HepG2 (cell line): Measurements from ENCODE around the gene MLYCD. TPM values are rescaled to one million over a fixed set of nuclear protein-coding genes. Genes with fewer than 3 reads are reported as not detected.

Source experiments
- ADNP ChIP-seq: sonication (generic); formaldehyde crosslinking; IDR thresholded peaks from 2 replicates; pipeline ENCODE4 v1.4.0; 2020; ENCODE audit warnings: missing genetic modification reagents
- ATRX ChIP-seq: sonication (generic); formaldehyde crosslinking; IDR thresholded peaks from 2 replicates; pipeline ENCODE4 v1.4.0; 2020; ENCODE audit warnings: missing genetic modification reagents, borderline replicate concordance
- BORCS8-MEF2B ChIP-seq: sonication (generic); formaldehyde crosslinking; IDR thresholded peaks from 2 replicates; pipeline ENCODE4 v1.8.0; 2022; ENCODE audit warnings: mild to moderate bottlenecking, missing genetic modification reagents
- HIVEP1 ChIP-seq: sonication (generic); formaldehyde crosslinking; IDR thresholded peaks from 2 replicates; pipeline ENCODE4 v1.4.0; 2020; ENCODE audit warnings: mild to moderate bottlenecking, missing genetic modification reagents
- HNRNPL ChIP-seq: fragments of 200-400 bp; formaldehyde crosslinking; IDR thresholded peaks from 2 replicates; pipeline ENCODE4 v1.6.1; 2017; ENCODE audit warnings: mild to moderate bottlenecking, low read depth, low read length
- JARID2 ChIP-seq: sonication (generic); formaldehyde crosslinking; IDR thresholded peaks from 2 replicates; pipeline ENCODE4 v1.8.1; 2023; ENCODE audit warnings: missing genetic modification reagents, inconsistent platforms; ENCODE audit not compliant: insufficient replicate concordance
- SMARCE1 ChIP-seq: fragments of 450-650 bp; IDR thresholded peaks from 2 replicates; pipeline ENCODE4 v1.6.1; 2017; ENCODE audit warnings: borderline replicate concordance
- SMYD3 ChIP-seq: sonication (generic); formaldehyde crosslinking; IDR thresholded peaks from 2 replicates; pipeline ENCODE4 v1.8.1; 2023; ENCODE audit warnings: mild to moderate bottlenecking, missing genetic modification reagents
- TOPORS ChIP-seq: sonication (generic); formaldehyde crosslinking; IDR thresholded peaks from 2 replicates; pipeline ENCODE4 v1.8.0; 2023; ENCODE audit warnings: mild to moderate bottlenecking, missing genetic modification reagents
- XBP1 ChIP-seq: sonication (generic); formaldehyde crosslinking; IDR thresholded peaks from 2 replicates; pipeline ENCODE4 v1.5.0; 2020; ENCODE audit warnings: missing genetic modification reagents
- YEATS4 ChIP-seq: sonication (generic); formaldehyde crosslinking; IDR thresholded peaks from 2 replicates; pipeline ENCODE4 v1.4.0; 2020; ENCODE audit warnings: missing genetic modification reagents, borderline replicate concordance
- ZBTB46 ChIP-seq: sonication (generic); formaldehyde crosslinking; IDR thresholded peaks from 2 replicates; pipeline ENCODE4 v1.4.0; 2020; ENCODE audit warnings: mild to moderate bottlenecking, missing genetic modification reagents, borderline replicate concordance
- ZFP37 ChIP-seq: sonication (generic); formaldehyde crosslinking; IDR thresholded peaks from 2 replicates; pipeline ENCODE4 v1.4.0; 2020; ENCODE audit warnings: missing genetic modification reagents, borderline replicate concordance
- ZNF280D ChIP-seq: sonication (generic); formaldehyde crosslinking; IDR thresholded peaks from 2 replicates; pipeline ENCODE4 v1.5.1; 2020; ENCODE audit warnings: mild to moderate bottlenecking, missing genetic modification reagents
- ZNF333 ChIP-seq: sonication (generic); formaldehyde crosslinking; IDR thresholded peaks from 2 replicates; pipeline ENCODE4 v1.4.0; 2020; ENCODE audit warnings: mild to moderate bottlenecking, missing genetic modification reagents, borderline replicate concordance
- ZNF441 ChIP-seq: sonication (generic); formaldehyde crosslinking; IDR thresholded peaks from 2 replicates; pipeline ENCODE4 v1.7.0; 2021; ENCODE audit warnings: missing genetic modification reagents, borderline replicate concordance
- ZNF547 ChIP-seq: sonication (generic); formaldehyde crosslinking; IDR thresholded peaks from 2 replicates; pipeline ENCODE4 v1.5.1; 2020; ENCODE audit warnings: mild to moderate bottlenecking, missing genetic modification reagents
- ZNF552 ChIP-seq: sonication (generic); formaldehyde crosslinking; IDR thresholded peaks from 2 replicates; pipeline ENCODE4 v1.9.0; 2022; ENCODE audit warnings: missing genetic modification reagents, mild to moderate bottlenecking, borderline replicate concordance
- ZNF703 ChIP-seq: sonication (generic); formaldehyde crosslinking; IDR thresholded peaks from 2 replicates; pipeline ENCODE4 v1.5.1; 2020; ENCODE audit warnings: missing genetic modification reagents, mild to moderate bottlenecking, moderate library complexity, borderline replicate concordance
- ZNF816 ChIP-seq: sonication (generic); formaldehyde crosslinking; IDR thresholded peaks from 2 replicates; pipeline ENCODE4 v1.8.0; 2022; ENCODE audit warnings: missing genetic modification reagents, mild to moderate bottlenecking, borderline replicate concordance
- polyA plus RNA-seq, 8 experiments: library from polyadenylated mRNA; depleted of rRNA in 3 of 8; stranded (reverse) in 7 of 8; unstranded in 1 of 8; fragments of >200 nt; fragmentation: Illumina TruSeq in 4 of 8; extraction: Trizol in 4 of 8; gene quantifications; 2 replicates each; pipeline versions ENCODE4 v1.2.1 to v1.2.3, GENCODE V29; 2011 to 2016; ENCODE audit warnings: low read depth in 4 of 8, missing spikeins in 1 of 8, mixed read lengths in 1 of 8; ENCODE audit not compliant: insufficient read depth in 1 of 8
- total RNA-seq, 5 experiments: library from RNA; depleted of rRNA; stranded (reverse); fragments of >200 nt; fragmentation: Illumina TruSeq; extraction: Trizol; gene quantifications; 2 replicates each; pipeline ENCODE4 v1.2.3, GENCODE V29; 2016; ENCODE audit warnings: low read depth in 1 of 5
- TF ChIP-seq, protein P1 (sequence below): IDR thresholded peaks from 2 replicates; pipeline ENCODE4 v1.6.1; 2018; ENCODE audit warnings: missing genetic modification reagents, mild to moderate bottlenecking, missing compliant biosample characterization
- TF ChIP-seq, protein P2 (sequence below): sonication (generic); formaldehyde crosslinking; IDR thresholded peaks from 2 replicates; pipeline ENCODE4 v1.4.0; 2020; ENCODE audit warnings: missing genetic modification reagents, borderline replicate concordance

Gene MLYCD
- total and polyA plus RNA-seq, 2 of the 13 experiments (the other 11 are each of a cell fraction or from before 2014, with no cell fraction given) = 1.8 to 4.0 TPM

DNA sequence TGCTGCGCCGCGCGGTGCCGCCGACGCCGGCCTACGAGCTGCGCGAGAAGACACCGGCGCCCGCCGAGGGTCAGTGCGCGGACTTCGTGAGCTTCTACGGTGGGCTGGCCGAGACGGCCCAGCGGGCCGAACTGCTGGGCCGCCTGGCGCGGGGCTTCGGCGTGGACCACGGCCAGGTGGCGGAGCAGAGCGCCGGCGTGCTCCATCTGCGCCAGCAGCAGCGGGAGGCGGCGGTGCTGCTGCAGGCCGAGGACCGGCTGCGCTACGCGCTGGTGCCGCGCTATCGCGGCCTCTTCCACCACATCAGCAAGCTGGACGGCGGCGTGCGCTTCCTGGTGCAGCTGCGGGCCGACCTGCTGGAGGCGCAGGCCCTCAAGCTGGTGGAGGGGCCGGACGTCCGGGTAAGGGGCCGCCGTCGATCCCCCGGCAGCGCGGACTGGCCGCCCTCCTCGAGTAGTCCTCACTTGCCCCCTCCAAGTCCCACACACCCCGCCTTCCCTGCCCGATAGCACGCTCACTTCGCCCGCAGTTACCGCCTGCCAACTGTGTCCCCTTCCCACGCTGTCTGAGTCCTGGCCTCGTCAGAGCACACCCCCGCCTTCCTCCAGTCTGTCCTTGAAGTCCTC is 470 bp downstream of the MLYCD start (continued):
- TF ChIP-seq, protein P1, sequence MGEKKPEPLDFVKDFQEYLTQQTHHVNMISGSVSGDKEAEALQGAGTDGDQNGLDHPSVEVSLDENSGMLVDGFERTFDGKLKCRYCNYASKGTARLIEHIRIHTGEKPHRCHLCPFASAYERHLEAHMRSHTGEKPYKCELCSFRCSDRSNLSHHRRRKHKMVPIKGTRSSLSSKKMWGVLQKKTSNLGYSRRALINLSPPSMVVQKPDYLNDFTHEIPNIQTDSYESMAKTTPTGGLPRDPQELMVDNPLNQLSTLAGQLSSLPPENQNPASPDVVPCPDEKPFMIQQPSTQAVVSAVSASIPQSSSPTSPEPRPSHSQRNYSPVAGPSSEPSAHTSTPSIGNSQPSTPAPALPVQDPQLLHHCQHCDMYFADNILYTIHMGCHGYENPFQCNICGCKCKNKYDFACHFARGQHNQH = no peak; the same call in 1 of the 2 replicates
- TF ChIP-seq ADNP (CRISPR knock-in tag) = no peak
- no peak for TF ChIP-seq TOPORS (CRISPR knock-in tag)
- peak; percentile 48; the same call in 1 of the 2 replicates for TF ChIP-seq HIVEP1
- no peak for TF ChIP-seq ATRX
- peak; percentile 80 for TF ChIP-seq ZNF547 (CRISPR knock-in tag)
- TF ChIP-seq ZNF280D (CRISPR knock-in tag) = no peak
- no peak for TF ChIP-seq SMARCE1
- TF ChIP-seq ZNF703 (CRISPR knock-in tag) = no peak
- peak; percentile 53; the same call in 1 of the 2 replicates for TF ChIP-seq BORCS8-MEF2B (CRISPR knock-in tag)
- no peak for TF ChIP-seq ZFP37 (CRISPR knock-in tag)
- TF ChIP-seq YEATS4 = peak; percentile 76
- TF ChIP-seq JARID2 (CRISPR knock-in tag) = no peak
- peak; percentile 48; the same call in 1 of the 2 replicates for TF ChIP-seq ZNF333 (CRISPR knock-in tag)
- TF ChIP-seq ZNF816 (CRISPR knock-in tag) = no peak
- no peak for TF ChIP-seq SMYD3 (CRISPR knock-in tag)
- no peak for TF ChIP-seq HNRNPL
- TF ChIP-seq, protein P2, sequence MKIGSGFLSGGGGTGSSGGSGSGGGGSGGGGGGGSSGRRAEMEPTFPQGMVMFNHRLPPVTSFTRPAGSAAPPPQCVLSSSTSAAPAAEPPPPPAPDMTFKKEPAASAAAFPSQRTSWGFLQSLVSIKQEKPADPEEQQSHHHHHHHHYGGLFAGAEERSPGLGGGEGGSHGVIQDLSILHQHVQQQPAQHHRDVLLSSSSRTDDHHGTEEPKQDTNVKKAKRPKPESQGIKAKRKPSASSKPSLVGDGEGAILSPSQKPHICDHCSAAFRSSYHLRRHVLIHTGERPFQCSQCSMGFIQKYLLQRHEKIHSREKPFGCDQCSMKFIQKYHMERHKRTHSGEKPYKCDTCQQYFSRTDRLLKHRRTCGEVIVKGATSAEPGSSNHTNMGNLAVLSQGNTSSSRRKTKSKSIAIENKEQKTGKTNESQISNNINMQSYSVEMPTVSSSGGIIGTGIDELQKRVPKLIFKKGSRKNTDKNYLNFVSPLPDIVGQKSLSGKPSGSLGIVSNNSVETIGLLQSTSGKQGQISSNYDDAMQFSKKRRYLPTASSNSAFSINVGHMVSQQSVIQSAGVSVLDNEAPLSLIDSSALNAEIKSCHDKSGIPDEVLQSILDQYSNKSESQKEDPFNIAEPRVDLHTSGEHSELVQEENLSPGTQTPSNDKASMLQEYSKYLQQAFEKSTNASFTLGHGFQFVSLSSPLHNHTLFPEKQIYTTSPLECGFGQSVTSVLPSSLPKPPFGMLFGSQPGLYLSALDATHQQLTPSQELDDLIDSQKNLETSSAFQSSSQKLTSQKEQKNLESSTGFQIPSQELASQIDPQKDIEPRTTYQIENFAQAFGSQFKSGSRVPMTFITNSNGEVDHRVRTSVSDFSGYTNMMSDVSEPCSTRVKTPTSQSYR (CRISPR knock-in tag) = no peak
- TF ChIP-seq ZBTB46 = no peak
- TF ChIP-seq ZNF441 (CRISPR knock-in tag) = no peak
- no peak; the same call in 1 of the 2 replicates for TF ChIP-seq XBP1 (CRISPR knock-in tag)
- no peak for TF ChIP-seq ZNF552
